Measurements from ENCODE around the gene BRMS1L. TPM values are rescaled to one million over a fixed set of nuclear protein-coding genes. Genes with fewer than 3 reads are reported as not detected.

The BRMS1L gene
- polyA plus RNA-seq, 1 of the 3 experiments (the other 2 are of a cell fraction): 7.1 TPM

Other genes with a start within 250 kb of the BRMS1L start
- 3.6 and 4.4 TPM in 2 replicates for gene RALGAPA1, start 17.0 kb upstream of the BRMS1L start, polyA plus RNA-seq (2012; rRNA removed)

Measured in SK-N-SH (cell line).